Liver (tissue), 9 donors: ENCODE results near the gene TJAP1. TPM values are rescaled to one million over a fixed set of nuclear protein-coding genes. Genes with fewer than 3 reads are reported as not detected.

Experiments used
- DNase-seq: peaks from one replicate; pipeline ENCODE4 v3.0.0-alpha.2; 2017; ENCODE audit warnings: low spot score
- H3K27ac ChIP-seq, 2 donors: one replicate each; pipeline ENCODE4 v1.7.0; 2013; ENCODE audit warnings: inconsistent platforms in 2 of 2, low read length in 2 of 2, control low read depth in 1 of 2, low read depth in 1 of 2, mild to moderate bottlenecking in 1 of 2
- H3K27me3 ChIP-seq, 4 donors: one replicate each; pipeline versions ENCODE4 v1.6.1 to v1.7.0; 2013; ENCODE audit warnings: low read length in 3 of 4, inconsistent platforms in 1 of 4, mild to moderate bottlenecking in 1 of 4, moderate library complexity in 1 of 4; ENCODE audit not compliant: control insufficient read depth in 4 of 4, insufficient read depth in 4 of 4
- H3K36me3 ChIP-seq, 4 donors: one replicate each; pipeline versions ENCODE4 v1.6.1 to v1.7.0; 2013; ENCODE audit warnings: low read length in 3 of 4, mild to moderate bottlenecking in 3 of 4, low read depth in 1 of 4, moderate library complexity in 1 of 4; ENCODE audit not compliant: control insufficient read depth in 4 of 4, insufficient read depth in 3 of 4
- H3K4me1 ChIP-seq, 4 donors: one replicate each; pipeline versions ENCODE4 v1.6.1 to v1.7.0; 2013; ENCODE audit warnings: low read length in 3 of 4, mild to moderate bottlenecking in 3 of 4, moderate library complexity in 1 of 4; ENCODE audit not compliant: control insufficient read depth in 4 of 4, insufficient read depth in 4 of 4
- H3K4me3 ChIP-seq, 3 donors: one replicate each; pipeline versions ENCODE4 v1.6.1 to v1.7.0; 2013; ENCODE audit warnings: low read length in 3 of 3, control low read depth in 1 of 3, low read depth in 1 of 3, mild to moderate bottlenecking in 1 of 3
- H3K9ac ChIP-seq, 2 donors: one replicate each; pipeline ENCODE4 v1.7.0; 2013; ENCODE audit warnings: low read length in 2 of 2, mild to moderate bottlenecking in 2 of 2, moderate library complexity in 2 of 2, control low read depth in 1 of 2, low read depth in 1 of 2
- H3K9me3 ChIP-seq, 4 donors: one replicate each; pipeline versions ENCODE4 v1.6.1 to v1.7.0; 2013; ENCODE audit warnings: low read length in 3 of 4; ENCODE audit not compliant: control insufficient read depth in 4 of 4
- CTCF ChIP-seq: fragments of 150-350 bp; IDR thresholded peaks from 2 replicates; pipeline ENCODE4 v1.5.1; 2017; ENCODE audit warnings: improper control_type of control experiment, low read depth, low read length; ENCODE audit not compliant: missing input control
- EGR1 ChIP-seq, 2 donors: IDR thresholded peaks; 2 replicates each; pipeline ENCODE4 v1.6.1; 2016 to 2018; ENCODE audit warnings: antibody characterized with exemption in 2 of 2, low read depth in 2 of 2
- FOXA1 ChIP-seq: IDR thresholded peaks from 2 replicates; pipeline ENCODE4 v1.6.1; 2016; ENCODE audit warnings: antibody characterized with exemption
- FOXA2 ChIP-seq: IDR thresholded peaks from 2 replicates; pipeline ENCODE4 v1.6.1; 2016; ENCODE audit warnings: antibody characterized with exemption
- GABPA ChIP-seq, 2 donors: IDR thresholded peaks in 1 of 2; conservative IDR thresholded peaks in 1 of 2; 2 replicates each; pipeline ENCODE4 v1.6.1; 2016; ENCODE audit warnings: antibody characterized with exemption in 2 of 2, mild to moderate bottlenecking in 1 of 2, moderate library complexity in 1 of 2
- HNF4A ChIP-seq, 2 donors: conservative IDR thresholded peaks; 2 replicates each; pipeline ENCODE4 v1.6.1; 2016; ENCODE audit warnings: antibody characterized with exemption in 2 of 2, mild to moderate bottlenecking in 2 of 2
- HNF4G ChIP-seq: IDR thresholded peaks from 2 replicates; pipeline ENCODE4 v1.6.1; 2016; ENCODE audit warnings: antibody characterized with exemption
- JUND ChIP-seq, 2 donors: IDR thresholded peaks; 2 replicates each; pipeline ENCODE4 v1.6.1; 2016; ENCODE audit warnings: antibody characterized with exemption in 2 of 2
- MAX ChIP-seq: IDR thresholded peaks from 2 replicates; pipeline ENCODE4 v1.6.1; 2016; ENCODE audit warnings: antibody characterized with exemption
- NR2F2 ChIP-seq: IDR thresholded peaks from 2 replicates; pipeline ENCODE4 v1.6.1; 2016; ENCODE audit warnings: antibody characterized with exemption
- RAD21 ChIP-seq, 2 donors: IDR thresholded peaks; 2 replicates each; pipeline ENCODE4 v1.6.1; 2016; ENCODE audit warnings: antibody characterized with exemption in 2 of 2, mild to moderate bottlenecking in 2 of 2
- REST ChIP-seq: IDR thresholded peaks from 2 replicates; pipeline ENCODE4 v1.6.1; 2016; ENCODE audit warnings: antibody characterized with exemption, mild to moderate bottlenecking
- RXRA ChIP-seq, 2 donors: IDR thresholded peaks; 2 replicates each; pipeline ENCODE4 v1.6.1; 2017 to 2018; ENCODE audit warnings: antibody characterized with exemption in 2 of 2, mild to moderate bottlenecking in 1 of 2
- SP1 ChIP-seq: IDR thresholded peaks from 2 replicates; pipeline ENCODE4 v1.6.1; 2018; ENCODE audit warnings: antibody characterized with exemption, mild to moderate bottlenecking
- TAF1 ChIP-seq: conservative IDR thresholded peaks from 2 replicates; pipeline ENCODE4 v1.6.1; 2016; ENCODE audit warnings: antibody characterized with exemption, mild to moderate bottlenecking
- YY1 ChIP-seq: IDR thresholded peaks from 2 replicates; pipeline ENCODE4 v1.6.1; 2016; ENCODE audit warnings: antibody characterized with exemption, mild to moderate bottlenecking
- ZBTB33 ChIP-seq: IDR thresholded peaks from 2 replicates; pipeline ENCODE4 v1.6.1; 2016; ENCODE audit warnings: antibody characterized with exemption
- WGBS: extraction: QIAGEN DNeasy Blood & Tissue Kit; methylation state at CpG from one replicate; pipeline ENCODE4 v1.1.7; 2013; 5-methylcytosine and 5-hydroxymethylcytosine counted together
- polyA plus RNA-seq, 2 donors: library from polyadenylated mRNA; stranded (reverse) in 1 of 2; unstranded in 1 of 2; fragments of 200-250 nt in 1 of 2; fragments of >200 nt in 1 of 2; fragmentation: Nextera tagmentation in 1 of 2; extraction: Ambion mirVana in 1 of 2; gene quantifications; one replicate each; pipeline versions ENCODE4 v1.2.1 to v1.2.3, GENCODE V29; 2013 to 2015
- total RNA-seq, 2 donors: library from RNA; depleted of rRNA; stranded (reverse); fragments of >200 nt; gene quantifications; one replicate each; pipeline ENCODE4 v1.2.3, GENCODE V29; 2014
- donor health status: healthy.
- donor health status: healthy.
- donor health status: healthy.
- donor health status: healthy.
- donor health status: healthy.

The TJAP1 gene
- total and polyA plus RNA-seq, 4 donors = 6.9 to 10.3 (median 7.8) TPM

- peaks cover 6 to 46% (median 36%) of the 10 kb centered on the region in 4 donors for H3K36me3 ChIP-seq
- H3K4me3 ChIP-seq = peak overlapping the region; percentile 92 to 100 (median 99)
- 6% methylated on average over 10 of the region's 10 CpGs for WGBS
- no peak for DNase-seq
- H3K4me1 ChIP-seq = peaks cover 6 to 30% (median 22%) of the 10 kb centered on the region in 4 donors
- peak overlapping the region; percentile 67 to 80 for H3K27ac ChIP-seq
- peak overlapping the region; percentile 82 to 93 for H3K9ac ChIP-seq
- no peaks in the 10 kb centered on the region for H3K9me3 ChIP-seq
- no peak for TF ChIP-seq REST
- no peak for TF ChIP-seq RXRA (IDR thresholded peaks at IDR 0.05)
- TF ChIP-seq RAD21 (IDR thresholded peaks at IDR 0.05) = no peak
- TF ChIP-seq GABPA (IDR thresholded peaks at IDR 0.05 in 1 of 2, conservative IDR thresholded peaks at IDR 0.05 in 1 of 2) = no peak
- no peak for TF ChIP-seq NR2F2
- no peak for TF ChIP-seq EGR1 (IDR thresholded peaks at IDR 0.05; ENCODE audit: low read depth in 2 of 2)
- TF ChIP-seq SP1 = no peak
- no peak for TF ChIP-seq MAX
- no peak for TF ChIP-seq ZBTB33
- no peak for TF ChIP-seq FOXA2
- no peak for TF ChIP-seq HNF4G
- H3K27me3 ChIP-seq = no peaks in the 10 kb centered on the region
These were observed 40.4 kb downstream of the TJAP1 start for GRCh38 chr6:43517505-43518357.

- Histone ChIP-seq H3K27ac (no peak overlapping the region), H3K4me1 (peaks cover 6 to 29% (median 21%) of the 10 kb centered on the region in 4 donors), H3K9me3 (no peaks in the 10 kb centered on the region), H3K36me3 (peaks cover 12 to 52% (median 40%) of the 10 kb centered on the region in 4 donors), H3K27me3 (no peaks in the 10 kb centered on the region), H3K9ac (no peak overlapping the region), H3K4me3 (no peak overlapping the region)
- DNase-seq = no peak
- 94% methylated on average over 8 of the region's 8 CpGs for WGBS
- TF ChIP-seq REST (no peak), RAD21 (IDR thresholded peaks at IDR 0.05) (no peak), FOXA1 (no peak), MAX (no peak), HNF4A (conservative IDR thresholded peaks at IDR 0.05) (no peak), TAF1 (no peak), NR2F2 (no peak), YY1 (no peak), CTCF (no peak), HNF4G (no peak), FOXA2 (no peak), JUND (IDR thresholded peaks at IDR 0.05) (no peak), ZBTB33 (no peak)
These were observed 42.7 kb downstream of the TJAP1 start for GRCh38 chr6:43520097-43520496.
